BE2C (cell line): ENCODE results near the gene GJD3.
"Not testable (repeated sequence)": the region's sequence is repeated elsewhere in the genome, so short reads cannot be mapped to it uniquely, and the experiment has no call there.

Experiments
- DNase-seq: peaks from one replicate; pipeline ENCODE4 v3.0.0-alpha.2; 2020
- H3K27me3 ChIP-seq: fragments of 250-450 bp; sonication (Bioruptor Pico); 2 replicates; pipeline ENCODE4 v1.5.1; 2020; ENCODE audit warnings: mild to moderate bottlenecking
- H3K36me3 ChIP-seq: fragments of 250-450 bp; sonication (Bioruptor Pico); 2 replicates; pipeline ENCODE4 v1.5.1; 2020; ENCODE audit warnings: mild to moderate bottlenecking
- H3K4me1 ChIP-seq: fragments of 250-450 bp; sonication (Bioruptor Pico); 2 replicates; pipeline ENCODE4 v1.5.1; 2020
- H3K4me3 ChIP-seq: 2 replicates; pipeline ENCODE4 v1.5.1; 2011; ENCODE audit warnings: low read depth, low read length
- H3K9me3 ChIP-seq: fragments of 250-450 bp; sonication (Bioruptor Pico); 2 replicates; pipeline ENCODE4 v1.5.1; 2020
- CTCF ChIP-seq: IDR thresholded peaks from 2 replicates; pipeline ENCODE4 v1.5.1; 2012; ENCODE audit warnings: mild to moderate bottlenecking, low read depth, low read length

The GJD3 gene

DNA sequence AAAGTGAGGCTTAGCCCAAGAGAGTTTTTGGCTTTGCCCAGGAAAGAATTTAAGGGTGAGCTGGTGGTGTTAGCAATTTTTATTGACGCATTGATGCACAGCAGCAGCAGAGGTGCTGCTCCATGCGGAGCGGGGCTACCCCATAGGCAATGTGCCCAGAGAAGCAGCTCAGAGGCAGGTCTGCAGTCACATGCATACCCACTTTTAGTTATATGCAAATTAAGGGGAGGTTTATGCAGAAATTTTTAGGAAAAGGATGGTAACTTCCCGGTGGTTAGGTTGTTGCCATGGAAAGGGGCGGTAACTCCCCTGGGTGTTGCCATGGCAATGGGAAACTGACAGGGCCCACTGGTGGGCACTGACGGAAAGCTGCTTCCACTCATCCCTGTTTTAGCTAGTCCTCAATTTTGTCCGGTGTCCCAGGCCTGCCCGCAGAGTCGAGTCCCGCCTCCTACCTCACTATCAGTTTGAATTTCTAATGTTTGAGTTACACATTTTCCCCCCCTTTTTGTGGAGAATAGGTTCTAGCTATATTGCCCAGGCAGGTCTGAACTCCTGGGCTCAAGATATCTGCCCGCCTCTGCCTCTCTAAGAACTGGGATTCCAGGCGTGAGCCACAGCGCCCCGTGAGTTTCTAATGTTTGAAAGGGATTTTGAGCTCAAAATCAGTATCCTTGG is 10.4 kb upstream of the GJD3 start:
- no peak overlapping the region for H3K4me3 ChIP-seq
- no peaks in the 10 kb centered on the region; the same call in 1 of the 2 replicates for H3K9me3 ChIP-seq
- H3K27me3 ChIP-seq = no peaks in the 10 kb centered on the region
- no peak for DNase-seq
- no peak for TF ChIP-seq CTCF
- H3K36me3 ChIP-seq = no peaks in the 10 kb centered on the region
- no peaks in the 10 kb centered on the region for H3K4me1 ChIP-seq

DNA sequence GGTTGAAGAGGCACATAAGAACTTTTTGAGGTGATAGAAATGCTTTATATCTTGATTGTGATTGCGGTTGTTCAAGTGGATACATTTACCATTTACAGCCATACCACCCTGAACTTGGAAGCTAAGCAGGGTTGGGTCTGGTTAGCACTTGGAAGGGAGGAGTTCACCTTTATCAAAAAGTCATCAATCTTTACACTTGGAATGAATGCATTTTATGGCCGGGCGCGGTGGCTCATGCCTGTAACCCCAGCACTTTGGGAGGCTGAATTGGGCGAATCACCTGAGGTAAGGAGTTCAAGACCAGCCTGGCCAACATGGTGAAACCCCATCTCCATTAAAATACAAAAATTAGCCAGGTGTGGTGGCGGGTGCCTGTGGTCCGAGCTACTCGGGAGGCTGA is 9.5 kb upstream of the GJD3 start:
- no peaks in the 10 kb centered on the region for H3K27me3 ChIP-seq
- no peak for TF ChIP-seq CTCF
- no peaks in the 10 kb centered on the region for H3K4me1 ChIP-seq
- H3K36me3 ChIP-seq = no peaks in the 10 kb centered on the region
- no peaks in the 10 kb centered on the region; the same call in 1 of the 2 replicates for H3K9me3 ChIP-seq
- H3K4me3 ChIP-seq = no peak overlapping the region
- DNase-seq = no peak

- no peak for DNase-seq
Observed at GRCh38 chr17:40373324-40373723, 8.8 kb upstream of the GJD3 start.

GRCh38 chr17:40372644-40373043 is 8.1 kb upstream of the GJD3 start:
- not testable (repeated sequence) for H3K9me3 ChIP-seq, H3K4me1 ChIP-seq, H3K4me3 ChIP-seq, H3K36me3 ChIP-seq, DNase-seq, H3K27me3 ChIP-seq

More at GRCh38 chr17:40373324-40373723, 8.8 kb upstream of the GJD3 start:
- no peaks in the 10 kb centered on the region for H3K4me1 ChIP-seq
- H3K27me3 ChIP-seq = no peaks in the 10 kb centered on the region
- H3K4me3 ChIP-seq = no peak overlapping the region
- H3K9me3 ChIP-seq = no peaks in the 10 kb centered on the region; the same call in 1 of the 2 replicates
- no peak for TF ChIP-seq CTCF
- no peaks in the 10 kb centered on the region for H3K36me3 ChIP-seq

- no peaks in the 10 kb centered on the region for H3K4me1 ChIP-seq
Observed at GRCh38 chr17:40372031-40372430, 7.5 kb upstream of the GJD3 start.

GRCh38 chr17:40371261-40371929 is 6.9 kb upstream of the GJD3 start:
- Histone ChIP-seq H3K27me3 (no peaks in the 10 kb centered on the region), H3K9me3 (no peaks in the 10 kb centered on the region), H3K4me1 (no peaks in the 10 kb centered on the region), H3K36me3 (no peaks in the 10 kb centered on the region), H3K4me3 (no peak overlapping the region)
- TF ChIP-seq CTCF = no peak
- DNase-seq = no peak

More at GRCh38 chr17:40372031-40372430, 7.5 kb upstream of the GJD3 start:
- no peaks in the 10 kb centered on the region for H3K36me3 ChIP-seq
- no peaks in the 10 kb centered on the region; the same call in 1 of the 2 replicates for H3K9me3 ChIP-seq
- TF ChIP-seq CTCF = no peak
- no peak overlapping the region for H3K4me3 ChIP-seq
- H3K27me3 ChIP-seq = no peaks in the 10 kb centered on the region
- DNase-seq = no peak
